ENCODE results near the gene RAB1A. TPM values are rescaled to one million over a fixed set of nuclear protein-coding genes. Genes with fewer than 3 reads are reported as not detected.

Gene RAB1A
- total and polyA plus RNA-seq, 2 experiments from 2014 or later: 94.8 to 172 TPM

DNA sequence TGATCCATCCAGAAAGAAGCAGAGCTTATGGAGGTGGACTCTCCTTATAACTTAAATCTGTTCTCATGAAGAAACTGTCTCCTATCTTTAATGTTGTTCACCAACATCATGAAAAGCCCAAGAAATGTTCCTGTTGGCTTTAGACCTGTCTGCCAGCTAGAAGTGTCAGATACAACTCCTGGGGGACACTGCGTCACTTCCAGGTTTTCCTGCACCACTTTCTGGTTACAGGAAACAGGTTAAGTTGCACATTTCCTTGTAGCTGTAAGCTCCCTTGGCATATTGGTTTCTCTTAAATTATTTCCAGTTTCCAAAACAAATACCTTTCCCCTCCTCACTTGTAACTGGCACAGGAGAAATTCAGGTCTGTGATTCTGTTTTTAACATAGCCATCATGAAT is 70.8 kb downstream of the RAB1A start:
- H3K79me2 ChIP-seq (replicated peaks; ENCODE audit: insufficient read depth): peaks cover 82% of the 10 kb centered on the region
- H3K4me3 ChIP-seq: no peak overlapping the region
- Mint-ChIP-seq H3K4me1 (peaks cover 41% of the 10 kb centered on the region), H3K27me3 (ENCODE audit: insufficient read depth, low read depth, poor library complexity) (peaks cover 9% of the 10 kb centered on the region), H3K36me3 (ENCODE audit: low read depth) (peaks cover 13% of the 10 kb centered on the region; the same call in 2 of the 3 replicates), H3K9me3 (no peaks in the 10 kb centered on the region), H3K27ac (no peak overlapping the region), H3K4me3 (no peak overlapping the region; the same call in 2 of the 3 replicates)
- no peaks in the 10 kb centered on the region for H3F3A ChIP-seq (replicated peaks; ENCODE audit: low read depth)
- DNase-seq (ENCODE audit: low spot score) (no peak), ATAC-seq (no peak)
- peaks cover 14% of the 10 kb centered on the region for H3K4me1 ChIP-seq (ENCODE audit: insufficient read depth)
- no peak overlapping the region for H2AFZ ChIP-seq
- H3K4me2 ChIP-seq: 0 out of 2 replicates have a peak overlapping the region, but pooled peaks have one; percentile 38
- H4K20me1 ChIP-seq (replicated peaks; ENCODE audit: insufficient read depth): peaks cover 27% of the 10 kb centered on the region
- H3K9me2 ChIP-seq (ENCODE audit: insufficient read depth): no peaks in the 10 kb centered on the region
- H3K27me3 ChIP-seq (ENCODE audit: insufficient read depth): no peaks in the 10 kb centered on the region
- no peak overlapping the region for H3K27ac ChIP-seq (ENCODE audit: low read depth)
- TF ChIP-seq REST (IDR thresholded peaks at IDR 0.05; ENCODE audit: unreplicated experiment): no peak
- TF ChIP-seq EZH2 (IDR thresholded peaks at IDR 0.05; ENCODE audit: low read depth, unreplicated experiment): no peak
- TF ChIP-seq ZNF114 (CRISPR knock-in tag; IDR thresholded peaks at IDR 0.05): no peak
- TF ChIP-seq NANOG (IDR thresholded peaks at IDR 0.05; ENCODE audit: borderline replicate concordance): no peak
- TF ChIP-seq POLR2AphosphoS5 (IDR thresholded peaks at IDR 0.05; ENCODE audit: low read depth): no peak
- TF ChIP-seq, protein P1, sequence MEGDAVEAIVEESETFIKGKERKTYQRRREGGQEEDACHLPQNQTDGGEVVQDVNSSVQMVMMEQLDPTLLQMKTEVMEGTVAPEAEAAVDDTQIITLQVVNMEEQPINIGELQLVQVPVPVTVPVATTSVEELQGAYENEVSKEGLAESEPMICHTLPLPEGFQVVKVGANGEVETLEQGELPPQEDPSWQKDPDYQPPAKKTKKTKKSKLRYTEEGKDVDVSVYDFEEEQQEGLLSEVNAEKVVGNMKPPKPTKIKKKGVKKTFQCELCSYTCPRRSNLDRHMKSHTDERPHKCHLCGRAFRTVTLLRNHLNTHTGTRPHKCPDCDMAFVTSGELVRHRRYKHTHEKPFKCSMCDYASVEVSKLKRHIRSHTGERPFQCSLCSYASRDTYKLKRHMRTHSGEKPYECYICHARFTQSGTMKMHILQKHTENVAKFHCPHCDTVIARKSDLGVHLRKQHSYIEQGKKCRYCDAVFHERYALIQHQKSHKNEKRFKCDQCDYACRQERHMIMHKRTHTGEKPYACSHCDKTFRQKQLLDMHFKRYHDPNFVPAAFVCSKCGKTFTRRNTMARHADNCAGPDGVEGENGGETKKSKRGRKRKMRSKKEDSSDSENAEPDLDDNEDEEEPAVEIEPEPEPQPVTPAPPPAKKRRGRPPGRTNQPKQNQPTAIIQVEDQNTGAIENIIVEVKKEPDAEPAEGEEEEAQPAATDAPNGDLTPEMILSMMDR (conservative IDR thresholded peaks at IDR 0.05; ENCODE audit: low read depth in 2 of 2): no peak
- no peak for TF ChIP-seq ETS1 (IDR thresholded peaks at IDR 0.05)
- no peak for TF ChIP-seq STAT1 (IDR thresholded peaks at IDR 0.05; ENCODE audit: unreplicated experiment)
- no peak for TF ChIP-seq CREB1 (CRISPR knock-in tag; IDR thresholded peaks at IDR 0.05; ENCODE audit: low read depth)
- no peak for TF ChIP-seq JUNB (IDR thresholded peaks at IDR 0.05; ENCODE audit: unreplicated experiment)
- TF ChIP-seq EZH2phosphoT487 (IDR thresholded peaks at IDR 0.05; ENCODE audit: unreplicated experiment): no peak
- TF ChIP-seq ZNF331 (CRISPR knock-in tag; IDR thresholded peaks at IDR 0.05; ENCODE audit: low read depth): no peak
- TF ChIP-seq, protein P2, sequence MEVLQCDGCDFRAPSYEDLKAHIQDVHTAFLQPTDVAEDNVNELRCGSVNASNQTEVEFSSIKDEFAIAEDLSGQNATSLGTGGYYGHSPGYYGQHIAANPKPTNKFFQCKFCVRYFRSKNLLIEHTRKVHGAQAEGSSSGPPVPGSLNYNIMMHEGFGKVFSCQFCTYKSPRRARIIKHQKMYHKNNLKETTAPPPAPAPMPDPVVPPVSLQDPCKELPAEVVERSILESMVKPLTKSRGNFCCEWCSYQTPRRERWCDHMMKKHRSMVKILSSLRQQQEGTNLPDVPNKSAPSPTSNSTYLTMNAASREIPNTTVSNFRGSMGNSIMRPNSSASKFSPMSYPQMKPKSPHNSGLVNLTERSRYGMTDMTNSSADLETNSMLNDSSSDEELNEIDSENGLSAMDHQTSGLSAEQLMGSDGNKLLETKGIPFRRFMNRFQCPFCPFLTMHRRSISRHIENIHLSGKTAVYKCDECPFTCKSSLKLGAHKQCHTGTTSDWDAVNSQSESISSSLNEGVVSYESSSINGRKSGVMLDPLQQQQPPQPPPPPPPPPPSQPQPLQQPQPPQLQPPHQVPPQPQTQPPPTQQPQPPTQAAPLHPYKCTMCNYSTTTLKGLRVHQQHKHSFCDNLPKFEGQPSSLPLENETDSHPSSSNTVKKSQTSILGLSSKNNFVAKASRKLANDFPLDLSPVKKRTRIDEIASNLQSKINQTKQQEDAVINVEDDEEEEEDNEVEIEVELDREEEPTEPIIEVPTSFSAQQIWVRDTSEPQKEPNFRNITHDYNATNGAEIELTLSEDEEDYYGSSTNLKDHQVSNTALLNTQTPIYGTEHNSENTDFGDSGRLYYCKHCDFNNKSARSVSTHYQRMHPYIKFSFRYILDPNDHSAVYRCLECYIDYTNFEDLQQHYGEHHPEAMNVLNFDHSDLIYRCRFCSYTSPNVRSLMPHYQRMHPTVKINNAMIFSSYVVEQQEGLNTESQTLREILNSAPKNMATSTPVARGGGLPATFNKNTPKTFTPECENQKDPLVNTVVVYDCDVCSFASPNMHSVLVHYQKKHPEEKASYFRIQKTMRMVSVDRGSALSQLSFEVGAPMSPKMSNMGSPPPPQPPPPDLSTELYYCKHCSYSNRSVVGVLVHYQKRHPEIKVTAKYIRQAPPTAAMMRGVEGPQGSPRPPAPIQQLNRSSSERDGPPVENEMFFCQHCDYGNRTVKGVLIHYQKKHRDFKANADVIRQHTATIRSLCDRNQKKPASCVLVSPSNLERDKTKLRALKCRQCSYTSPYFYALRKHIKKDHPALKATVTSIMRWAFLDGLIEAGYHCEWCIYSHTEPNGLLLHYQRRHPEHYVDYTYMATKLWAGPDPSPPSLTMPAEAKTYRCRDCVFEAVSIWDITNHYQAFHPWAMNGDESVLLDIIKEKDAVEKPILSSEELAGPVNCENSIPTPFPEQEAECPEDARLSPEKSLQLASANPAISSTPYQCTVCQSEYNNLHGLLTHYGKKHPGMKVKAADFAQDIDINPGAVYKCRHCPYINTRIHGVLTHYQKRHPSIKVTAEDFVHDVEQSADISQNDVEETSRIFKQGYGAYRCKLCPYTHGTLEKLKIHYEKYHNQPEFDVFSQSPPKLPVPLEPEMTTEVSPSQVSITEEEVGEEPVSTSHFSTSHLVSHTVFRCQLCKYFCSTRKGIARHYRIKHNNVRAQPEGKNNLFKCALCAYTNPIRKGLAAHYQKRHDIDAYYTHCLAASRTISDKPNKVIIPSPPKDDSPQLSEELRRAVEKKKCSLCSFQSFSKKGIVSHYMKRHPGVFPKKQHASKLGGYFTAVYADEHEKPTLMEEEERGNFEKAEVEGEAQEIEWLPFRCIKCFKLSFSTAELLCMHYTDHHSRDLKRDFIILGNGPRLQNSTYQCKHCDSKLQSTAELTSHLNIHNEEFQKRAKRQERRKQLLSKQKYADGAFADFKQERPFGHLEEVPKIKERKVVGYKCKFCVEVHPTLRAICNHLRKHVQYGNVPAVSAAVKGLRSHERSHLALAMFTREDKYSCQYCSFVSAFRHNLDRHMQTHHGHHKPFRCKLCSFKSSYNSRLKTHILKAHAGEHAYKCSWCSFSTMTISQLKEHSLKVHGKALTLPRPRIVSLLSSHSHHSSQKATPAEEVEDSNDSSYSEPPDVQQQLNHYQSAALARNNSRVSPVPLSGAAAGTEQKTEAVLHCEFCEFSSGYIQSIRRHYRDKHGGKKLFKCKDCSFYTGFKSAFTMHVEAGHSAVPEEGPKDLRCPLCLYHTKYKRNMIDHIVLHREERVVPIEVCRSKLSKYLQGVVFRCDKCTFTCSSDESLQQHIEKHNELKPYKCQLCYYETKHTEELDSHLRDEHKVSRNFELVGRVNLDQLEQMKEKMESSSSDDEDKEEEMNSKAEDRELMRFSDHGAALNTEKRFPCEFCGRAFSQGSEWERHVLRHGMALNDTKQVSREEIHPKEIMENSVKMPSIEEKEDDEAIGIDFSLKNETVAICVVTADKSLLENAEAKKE (CRISPR knock-in tag; IDR thresholded peaks at IDR 0.05): no peak
- H3K36me3 ChIP-seq (ENCODE audit: insufficient read depth): no peaks in the 10 kb centered on the region

Measured in GM23338 (cell line).